Measurements from ENCODE around the gene DDTL. TPM values are rescaled to one million over a fixed set of nuclear protein-coding genes. Genes with fewer than 3 reads are reported as not detected.
"Not testable (repeated sequence)": the region's sequence is repeated elsewhere in the genome, so short reads cannot be mapped to it uniquely, and the experiment has no call there.

The DDTL gene
- total and polyA plus RNA-seq, 2 donors from 2014 or later = 5.6 to 6.9 TPM

DNA sequence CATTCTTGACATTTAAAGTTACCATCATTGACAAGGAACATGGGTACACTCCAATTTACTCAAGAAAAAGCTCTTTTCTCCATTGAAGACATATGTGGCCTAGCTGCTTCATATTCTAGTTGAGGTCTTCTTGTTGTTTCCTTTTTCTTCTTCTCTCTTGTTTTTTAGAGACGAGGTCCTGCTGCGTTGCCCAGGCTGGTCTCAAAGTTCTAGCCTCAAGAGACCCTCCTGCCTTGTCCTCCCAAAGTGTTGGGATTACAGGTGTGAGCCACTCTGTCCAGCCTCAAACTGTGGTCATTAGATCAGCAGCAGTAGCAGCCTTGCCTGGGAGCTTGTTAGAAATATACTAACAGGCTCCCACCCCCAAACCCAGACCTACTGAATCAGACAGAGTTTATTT is 26.4 kb downstream of the DDTL start:
- H3K4me3 ChIP-seq (ENCODE audit: low read length in 3 of 3); intact Hi-C loops (cut with DNase I); H3K9me3 ChIP-seq (ENCODE audit: control insufficient read depth in 2 of 3, insufficient read depth in 1 of 3, low read length in 3 of 3); H3K36me3 ChIP-seq (ENCODE audit: control insufficient read depth in 2 of 3, insufficient read depth in 3 of 3, low read length in 3 of 3); H3K27me3 ChIP-seq (ENCODE audit: control insufficient read depth, insufficient read depth, low read length); H3K9ac ChIP-seq (ENCODE audit: low read length in 3 of 3); H3K27ac ChIP-seq (ENCODE audit: low read depth in 2 of 2, low read length in 2 of 2); DNase-seq; FAIRE-seq; H3K4me1 ChIP-seq (ENCODE audit: control insufficient read depth in 2 of 3, insufficient read depth in 2 of 3, low read depth in 1 of 3, low read length in 3 of 3): not testable (repeated sequence)

DNA sequence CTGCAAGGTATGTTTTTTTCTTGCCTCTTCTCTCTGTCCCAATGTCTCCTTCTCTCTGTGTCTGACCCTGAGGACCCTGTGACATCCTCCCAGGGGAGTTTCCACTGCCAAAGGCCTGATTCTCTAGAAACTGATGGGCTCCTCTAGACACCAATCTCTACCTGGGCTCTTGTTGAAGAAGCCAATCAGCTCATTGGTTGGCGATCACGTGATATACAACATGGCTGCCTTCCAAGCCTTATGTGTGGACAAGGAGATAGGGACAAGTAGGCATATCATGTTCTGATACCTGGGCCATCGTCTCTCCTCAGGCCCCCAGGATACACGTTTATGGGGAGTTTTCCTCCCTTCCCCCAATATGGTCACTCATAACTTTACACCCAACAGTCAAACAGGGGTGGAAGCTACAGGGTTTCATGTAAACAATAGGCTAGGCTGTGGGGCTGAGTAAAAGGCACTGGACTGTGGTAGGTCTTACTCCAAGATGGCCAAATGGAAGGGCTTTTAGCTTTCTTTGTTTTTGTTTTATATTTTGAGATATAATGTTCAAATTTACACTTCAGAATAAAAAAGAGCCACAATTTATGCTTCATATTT is 27.0 kb downstream of the DDTL start:
- H3K9me3 ChIP-seq (ENCODE audit: control insufficient read depth in 2 of 3, insufficient read depth in 1 of 3, low read length in 3 of 3); H3K36me3 ChIP-seq (ENCODE audit: control insufficient read depth in 2 of 3, insufficient read depth in 3 of 3, low read length in 3 of 3); FAIRE-seq; DNase-seq; H3K27ac ChIP-seq (ENCODE audit: low read depth in 2 of 2, low read length in 2 of 2); H3K4me3 ChIP-seq (ENCODE audit: low read length in 3 of 3); H3K4me1 ChIP-seq (ENCODE audit: control insufficient read depth in 2 of 3, insufficient read depth in 2 of 3, low read depth in 1 of 3, low read length in 3 of 3); H3K27me3 ChIP-seq (ENCODE audit: control insufficient read depth, insufficient read depth, low read length); H3K9ac ChIP-seq (ENCODE audit: low read length in 3 of 3); intact Hi-C loops (cut with DNase I): not testable (repeated sequence)

DNA sequence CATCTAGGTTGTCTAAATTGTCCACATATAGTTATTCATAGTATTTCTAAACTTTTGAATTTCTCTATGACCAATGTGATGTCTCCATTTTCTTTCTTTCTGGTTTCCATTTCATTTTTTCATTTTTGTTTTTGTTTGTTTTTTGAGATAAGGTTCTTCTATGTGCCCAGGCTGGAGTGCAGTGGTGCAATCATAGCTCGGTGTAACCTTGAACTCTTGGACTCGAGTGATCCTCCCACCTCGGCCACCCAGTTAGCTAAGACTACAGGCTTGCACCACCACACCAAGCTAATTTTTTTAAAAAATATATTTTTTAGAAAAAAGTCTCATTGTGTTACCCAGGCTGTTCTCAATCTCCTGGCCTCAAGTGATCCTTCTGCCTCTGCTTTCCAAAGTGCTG is 30.4 kb downstream of the DDTL start:
- Histone ChIP-seq H3K27me3 (ENCODE audit: control insufficient read depth, insufficient read depth, low read length) (no peaks in the 10 kb centered on the region), H3K36me3 (ENCODE audit: control insufficient read depth in 2 of 3, insufficient read depth in 3 of 3, low read length in 3 of 3) (no peaks in the 10 kb centered on the region), H3K9ac (ENCODE audit: low read length in 3 of 3) (no peak overlapping the region), H3K4me3 (ENCODE audit: low read length in 3 of 3) (no peak overlapping the region), H3K9me3 (ENCODE audit: control insufficient read depth in 2 of 3, insufficient read depth in 1 of 3, low read length in 3 of 3) (no peaks in the 10 kb centered on the region), H3K27ac (ENCODE audit: low read depth in 2 of 2, low read length in 2 of 2) (no peak overlapping the region), H3K4me1 (ENCODE audit: control insufficient read depth in 2 of 3, insufficient read depth in 2 of 3, low read depth in 1 of 3, low read length in 3 of 3) (no peaks in the 10 kb centered on the region)
- no peak for DNase-seq
- intact Hi-C loops (cut with DNase I) = no loop called here
- FAIRE-seq = no peak
- TF ChIP-seq, protein P1, sequence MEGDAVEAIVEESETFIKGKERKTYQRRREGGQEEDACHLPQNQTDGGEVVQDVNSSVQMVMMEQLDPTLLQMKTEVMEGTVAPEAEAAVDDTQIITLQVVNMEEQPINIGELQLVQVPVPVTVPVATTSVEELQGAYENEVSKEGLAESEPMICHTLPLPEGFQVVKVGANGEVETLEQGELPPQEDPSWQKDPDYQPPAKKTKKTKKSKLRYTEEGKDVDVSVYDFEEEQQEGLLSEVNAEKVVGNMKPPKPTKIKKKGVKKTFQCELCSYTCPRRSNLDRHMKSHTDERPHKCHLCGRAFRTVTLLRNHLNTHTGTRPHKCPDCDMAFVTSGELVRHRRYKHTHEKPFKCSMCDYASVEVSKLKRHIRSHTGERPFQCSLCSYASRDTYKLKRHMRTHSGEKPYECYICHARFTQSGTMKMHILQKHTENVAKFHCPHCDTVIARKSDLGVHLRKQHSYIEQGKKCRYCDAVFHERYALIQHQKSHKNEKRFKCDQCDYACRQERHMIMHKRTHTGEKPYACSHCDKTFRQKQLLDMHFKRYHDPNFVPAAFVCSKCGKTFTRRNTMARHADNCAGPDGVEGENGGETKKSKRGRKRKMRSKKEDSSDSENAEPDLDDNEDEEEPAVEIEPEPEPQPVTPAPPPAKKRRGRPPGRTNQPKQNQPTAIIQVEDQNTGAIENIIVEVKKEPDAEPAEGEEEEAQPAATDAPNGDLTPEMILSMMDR (IDR thresholded peaks at IDR 0.05; ENCODE audit: borderline replicate concordance, extremely low read depth, insufficient read depth) = no peak

DNA sequence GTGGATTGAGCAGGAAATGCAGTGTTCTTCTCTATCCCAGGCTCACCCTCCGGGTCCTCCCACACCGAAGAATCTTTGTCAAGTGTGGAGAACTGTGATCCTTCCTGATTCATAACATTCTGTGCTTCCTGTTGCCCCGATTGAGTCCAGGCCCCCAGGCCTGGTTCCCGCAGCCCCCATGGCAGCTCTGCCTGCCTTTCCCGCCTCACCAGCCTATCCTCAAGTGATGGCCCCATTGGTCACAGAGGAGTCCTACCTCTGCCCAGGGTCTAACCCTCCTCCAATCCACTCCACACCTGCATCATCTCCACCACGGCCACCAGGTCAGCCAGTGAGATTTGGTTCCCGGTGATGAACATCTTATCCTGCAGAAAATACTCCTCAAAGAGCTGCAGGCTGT is 33.1 kb downstream of the DDTL start:
- H3K4me3 ChIP-seq (ENCODE audit: low read length in 3 of 3); intact Hi-C loops (cut with DNase I); DNase-seq; H3K27me3 ChIP-seq (ENCODE audit: control insufficient read depth, insufficient read depth, low read length); H3K27ac ChIP-seq (ENCODE audit: low read depth in 2 of 2, low read length in 2 of 2); H3K9ac ChIP-seq (ENCODE audit: low read length in 3 of 3); H3K9me3 ChIP-seq (ENCODE audit: control insufficient read depth in 2 of 3, insufficient read depth in 1 of 3, low read length in 3 of 3); H3K36me3 ChIP-seq (ENCODE audit: control insufficient read depth in 2 of 3, insufficient read depth in 3 of 3, low read length in 3 of 3); H3K4me1 ChIP-seq (ENCODE audit: control insufficient read depth in 2 of 3, insufficient read depth in 2 of 3, low read depth in 1 of 3, low read length in 3 of 3); FAIRE-seq: not testable (repeated sequence)

DNA sequence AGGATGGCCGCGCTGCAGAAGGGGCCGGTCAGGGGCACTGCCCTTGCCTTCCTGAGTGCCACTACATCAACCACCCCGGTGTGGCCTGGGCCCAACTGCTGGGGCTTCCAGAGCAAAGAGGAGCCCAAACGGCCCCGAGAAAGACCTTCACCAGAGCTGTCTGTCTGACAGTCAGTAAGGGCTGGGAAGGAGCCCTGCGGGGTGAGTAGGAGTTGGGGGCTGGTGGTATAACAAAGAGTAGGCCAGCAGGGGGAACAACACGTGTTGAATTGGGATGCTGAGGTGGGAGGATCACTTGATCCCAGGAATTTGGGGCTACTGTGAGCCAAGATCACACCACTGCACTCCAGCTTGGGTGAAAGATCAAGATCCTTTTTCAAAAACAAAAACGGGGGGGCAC is 34.6 kb downstream of the DDTL start:
- Histone ChIP-seq H3K4me3 (ENCODE audit: low read length in 3 of 3) (no peak overlapping the region), H3K27me3 (ENCODE audit: control insufficient read depth, insufficient read depth, low read length) (no peaks in the 10 kb centered on the region), H3K36me3 (ENCODE audit: control insufficient read depth in 2 of 3, insufficient read depth in 3 of 3, low read length in 3 of 3) (no peaks in the 10 kb centered on the region), H3K9ac (ENCODE audit: low read length in 3 of 3) (no peak overlapping the region), H3K4me1 (ENCODE audit: control insufficient read depth in 2 of 3, insufficient read depth in 2 of 3, low read depth in 1 of 3, low read length in 3 of 3) (no peaks in the 10 kb centered on the region), H3K27ac (ENCODE audit: low read depth in 2 of 2, low read length in 2 of 2) (no peak overlapping the region), H3K9me3 (ENCODE audit: control insufficient read depth in 2 of 3, insufficient read depth in 1 of 3, low read length in 3 of 3) (no peaks in the 10 kb centered on the region)
- DNase-seq (no peak), FAIRE-seq (no peak)
- TF ChIP-seq, protein P1 (IDR thresholded peaks at IDR 0.05; ENCODE audit: borderline replicate concordance, extremely low read depth, insufficient read depth) = no peak
- intact Hi-C loops (cut with DNase I) = no loop called here
